ENCODE measurements around the gene ITGB4.

DNA sequence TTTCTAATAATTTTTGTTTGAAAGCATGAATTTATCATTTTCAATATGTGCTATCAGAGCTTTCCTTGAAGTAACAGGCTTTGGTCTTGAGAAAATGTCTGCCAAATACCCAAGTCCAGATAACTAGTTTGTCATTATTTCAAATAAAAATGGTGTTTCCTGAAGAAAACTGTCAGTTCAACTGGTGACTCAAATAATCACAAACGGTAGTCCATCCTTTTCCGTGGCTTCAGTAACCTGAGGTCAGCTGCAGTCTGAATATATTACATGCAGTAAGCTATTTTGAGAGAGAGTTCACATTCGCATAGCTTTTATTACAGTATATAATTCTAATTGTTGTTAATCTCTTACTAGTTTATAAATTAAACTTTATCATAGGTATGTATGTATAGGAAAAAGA lies 44.8 kb upstream of the ITGB4 start:
- TF ChIP-seq BCLAF1 (IDR thresholded peaks at IDR 0.05) (no peak), POLR2AphosphoS5 (IDR thresholded peaks at IDR 0.05; ENCODE audit: low read length) (no peak), CTCF (IDR thresholded peaks at IDR 0.05 in 2 of 3, conservative IDR thresholded peaks at IDR 0.05 in 1 of 3; ENCODE audit: control insufficient read depth in 2 of 3, extremely low read depth in 1 of 3, insufficient read depth in 1 of 3, low read depth in 3 of 3, low read length in 3 of 3) (no peak), CHD1 (IDR thresholded peaks at IDR 0.05; ENCODE audit: low read depth, low read length) (no peak), LARP7 (IDR thresholded peaks at IDR 0.05) (no peak), PAX8 (IDR thresholded peaks at IDR 0.05) (no peak)
- TF ChIP-seq, protein P1, sequence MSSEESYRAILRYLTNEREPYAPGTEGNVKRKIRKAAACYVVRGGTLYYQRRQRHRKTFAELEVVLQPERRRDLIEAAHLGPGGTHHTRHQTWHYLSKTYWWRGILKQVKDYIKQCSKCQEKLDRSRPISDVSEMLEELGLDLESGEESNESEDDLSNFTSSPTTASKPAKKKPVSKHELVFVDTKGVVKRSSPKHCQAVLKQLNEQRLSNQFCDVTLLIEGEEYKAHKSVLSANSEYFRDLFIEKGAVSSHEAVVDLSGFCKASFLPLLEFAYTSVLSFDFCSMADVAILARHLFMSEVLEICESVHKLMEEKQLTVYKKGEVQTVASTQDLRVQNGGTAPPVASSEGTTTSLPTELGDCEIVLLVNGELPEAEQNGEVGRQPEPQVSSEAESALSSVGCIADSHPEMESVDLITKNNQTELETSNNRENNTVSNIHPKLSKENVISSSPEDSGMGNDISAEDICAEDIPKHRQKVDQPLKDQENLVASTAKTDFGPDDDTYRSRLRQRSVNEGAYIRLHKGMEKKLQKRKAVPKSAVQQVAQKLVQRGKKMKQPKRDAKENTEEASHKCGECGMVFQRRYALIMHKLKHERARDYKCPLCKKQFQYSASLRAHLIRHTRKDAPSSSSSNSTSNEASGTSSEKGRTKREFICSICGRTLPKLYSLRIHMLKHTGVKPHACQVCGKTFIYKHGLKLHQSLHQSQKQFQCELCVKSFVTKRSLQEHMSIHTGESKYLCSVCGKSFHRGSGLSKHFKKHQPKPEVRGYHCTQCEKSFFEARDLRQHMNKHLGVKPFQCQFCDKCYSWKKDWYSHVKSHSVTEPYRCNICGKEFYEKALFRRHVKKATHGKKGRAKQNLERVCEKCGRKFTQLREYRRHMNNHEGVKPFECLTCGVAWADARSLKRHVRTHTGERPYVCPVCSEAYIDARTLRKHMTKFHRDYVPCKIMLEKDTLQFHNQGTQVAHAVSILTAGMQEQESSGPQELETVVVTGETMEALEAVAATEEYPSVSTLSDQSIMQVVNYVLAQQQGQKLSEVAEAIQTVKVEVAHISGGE (CRISPR knock-in tag; IDR thresholded peaks at IDR 0.05) = no peak
